PC-3 (cell line): ENCODE measurements around the gene CERS6. TPM values are rescaled to one million over a fixed set of nuclear protein-coding genes. Genes with fewer than 3 reads are reported as not detected.

ENCODE experiments used
- ATAC-seq: fragments of 200-7000 bp; cut with Tn5 transposase; 2 replicates; pipeline ENCODE4 v1.9.1; 2020; ENCODE audit warnings: mild to moderate bottlenecking, moderate library complexity
- BruUV-seq: library from RNA; stranded (reverse); fragments of 400-500 nt; replicated peaks from 2 replicates; lab custom pipeline; 2021; lab: Mats Ljungman, UMichigan
- CTCF ChIA-PET: fragments of 300-600 bp; sonication (Branson Sonifier 250); formaldehyde crosslinking; loops from one replicate; lab custom pipeline; 2022; ENCODE audit warnings: antibody characterized with exemption; lab: Charles Lee
- POLR2A ChIA-PET: fragments of 300-600 bp; sonication (Branson Sonifier 250); formaldehyde crosslinking; loops from one replicate; lab custom pipeline; 2022; ENCODE audit warnings: antibody characterized with exemption; ENCODE audit not compliant: unreplicated experiment; lab: Charles Lee
- DNase-seq: peaks from one replicate; pipeline ENCODE4 v3.0.0-alpha.2; 2015
- H2AFZ ChIP-seq: fragments of 300-600 bp; sonication (generic); 2 replicates; pipeline ENCODE4 v1.6.0; 2016; ENCODE audit warnings: antibody characterized with exemption, low read length
- H3F3A ChIP-seq: fragments of 300-600 bp; sonication (generic); one replicate; pipeline ENCODE4 v1.6.0; 2017; ENCODE audit warnings: antibody characterized with exemption, low read length, control low read depth, mild to moderate bottlenecking; ENCODE audit not compliant: unreplicated experiment
- H3K27ac ChIP-seq: fragments of 300-600 bp; sonication (generic); 2 replicates; pipeline ENCODE4 v1.5.1; 2016; ENCODE audit warnings: mild to moderate bottlenecking, low read length
- H3K27me3 ChIP-seq: fragments of 300-600 bp; sonication (generic); 2 replicates; pipeline ENCODE4 v1.6.1; 2016; ENCODE audit warnings: low read length, mixed read lengths
- H3K36me3 ChIP-seq: fragments of 300-600 bp; sonication (generic); 2 replicates; pipeline ENCODE4 v1.6.1; 2016; ENCODE audit warnings: low read depth, mixed run types, low read length, mixed read lengths
- H3K4me1 ChIP-seq: fragments of 300-600 bp; sonication (generic); 2 replicates; pipeline ENCODE4 v1.5.1; 2016; ENCODE audit warnings: low read length; ENCODE audit not compliant: insufficient read depth
- H3K4me2 ChIP-seq: fragments of 300-600 bp; sonication (generic); 2 replicates; pipeline ENCODE4 v1.6.0; 2016; ENCODE audit warnings: low read length
- H3K4me3 ChIP-seq: fragments of 300-600 bp; sonication (generic); 2 replicates; pipeline ENCODE4 v1.5.1; 2016; ENCODE audit warnings: mild to moderate bottlenecking, low read length, mixed read lengths
- H3K79me2 ChIP-seq: fragments of 300-600 bp; sonication (generic); 2 replicates; pipeline ENCODE4 v1.6.1; 2017; ENCODE audit warnings: low read length, mixed read lengths
- H3K9ac ChIP-seq: fragments of 300-600 bp; sonication (generic); 2 replicates; pipeline ENCODE4 v1.6.0; 2016; ENCODE audit warnings: mild to moderate bottlenecking, low read length
- H3K9me2 ChIP-seq: fragments of 300-600 bp; sonication (generic); replicated peaks from 2 replicates; pipeline ENCODE4 v1.6.1; 2016; ENCODE audit warnings: mixed run types, low read length, mixed read lengths
- H3K9me3 ChIP-seq: fragments of 300-600 bp; sonication (generic); 2 replicates; pipeline ENCODE4 v1.6.1; 2016; ENCODE audit warnings: low read length, mixed read lengths
- H4K20me1 ChIP-seq: fragments of 300-600 bp; sonication (generic); 2 replicates; pipeline ENCODE4 v1.6.1; 2016; ENCODE audit warnings: low read length, mixed read lengths
- CTCF ChIP-seq: fragments of 300-600 bp; sonication (generic); conservative IDR thresholded peaks from 2 replicates; pipeline ENCODE4 v1.5.1; 2017; ENCODE audit warnings: antibody characterized with exemption, low read depth, mild to moderate bottlenecking, low read length
- EZH2 ChIP-seq: fragments of 300-600 bp; sonication (generic); IDR thresholded peaks from one replicate; pipeline ENCODE4 v1.6.1; 2017; ENCODE audit warnings: antibody characterized with exemption, mild to moderate bottlenecking, low read length; ENCODE audit not compliant: unreplicated experiment
- EZH2phosphoT487 ChIP-seq: fragments of 300-600 bp; sonication (generic); IDR thresholded peaks from 2 replicates; pipeline ENCODE4 v1.6.1; 2018; ENCODE audit warnings: mild to moderate bottlenecking, antibody characterized with exemption, low read length, borderline replicate concordance
- intact Hi-C: fragments of 100-400 bp; cut with micrococcal nuclease; formaldehyde crosslinking; loops from 2 replicates; pipeline ENCODE4 v1.9.0; 2023
- total RNA-seq: library from RNA; depleted of rRNA; stranded (reverse); fragments of >200 nt; gene quantifications from 2 replicates; pipeline ENCODE4 v1.2.3, GENCODE V29; 2014

CERS6 gene
- total RNA-seq, 1 experiment from 2014 or later: 24.2 TPM

GRCh38 chr2:168639018-168639417 lies 182.9 kb downstream of the CERS6 start:
- intact Hi-C loops: no loop called here
- Histone ChIP-seq H3K79me2 (no peaks in the 10 kb centered on the region), H4K20me1 (no peaks in the 10 kb centered on the region), H3K4me1 (no peaks in the 10 kb centered on the region), H3K36me3 (no peaks in the 10 kb centered on the region), H3F3A (no peaks in the 10 kb centered on the region), H3K27ac (no peak overlapping the region), H3K4me2 (no peak overlapping the region), H3K9me3 (no peaks in the 10 kb centered on the region), H3K4me3 (no peak overlapping the region), H3K27me3 (no peaks in the 10 kb centered on the region), H3K9me2 (no peaks in the 10 kb centered on the region), H3K9ac (no peak overlapping the region), H2AFZ (no peak overlapping the region)
- CTCF ChIA-PET: no interaction called here
- no TSS peak for BruUV-seq
- DNase-seq: no peak
- ATAC-seq: no peak
- TF ChIP-seq CTCF (no peak), EZH2 (no peak), EZH2phosphoT487 (no peak)
- POLR2A ChIA-PET: no interaction called here

GRCh38 chr2:168639441-168639898 lies 183.4 kb downstream of the CERS6 start:
- CTCF ChIA-PET: no interaction called here
- Histone ChIP-seq H3K4me2 (no peak overlapping the region), H3K27ac (no peak overlapping the region)

GRCh38 chr2:168640039-168640438 lies 184.0 kb downstream of the CERS6 start:
- BruUV-seq: no TSS peak
- DNase-seq: no peak
- no peak overlapping the region for H3K4me2 ChIP-seq
- H3K4me1 ChIP-seq: no peaks in the 10 kb centered on the region
- H3K9ac ChIP-seq: no peak overlapping the region
- ATAC-seq: no peak
- no peaks in the 10 kb centered on the region for H3K9me3 ChIP-seq
- TF ChIP-seq EZH2phosphoT487 (no peak), CTCF (no peak), EZH2 (no peak)
- ChIA-PET CTCF (no interaction called here), POLR2A (no interaction called here)
- H2AFZ ChIP-seq: no peak overlapping the region
- H3K27me3 ChIP-seq: no peaks in the 10 kb centered on the region
- H3F3A ChIP-seq: no peaks in the 10 kb centered on the region
- H3K27ac ChIP-seq: no peak overlapping the region
- no peaks in the 10 kb centered on the region for H3K36me3 ChIP-seq
- H3K79me2 ChIP-seq: no peaks in the 10 kb centered on the region
- H4K20me1 ChIP-seq: no peaks in the 10 kb centered on the region
- no peaks in the 10 kb centered on the region for H3K9me2 ChIP-seq
- intact Hi-C loops: no loop called here
- H3K4me3 ChIP-seq: no peak overlapping the region

More at GRCh38 chr2:168639441-168639898, 183.4 kb downstream of the CERS6 start:
- ATAC-seq (no peak), DNase-seq (no peak)
- Histone ChIP-seq H3K4me3 (no peak overlapping the region), H4K20me1 (no peaks in the 10 kb centered on the region), H3F3A (no peaks in the 10 kb centered on the region), H3K9me3 (no peaks in the 10 kb centered on the region), H3K79me2 (no peaks in the 10 kb centered on the region), H3K36me3 (no peaks in the 10 kb centered on the region), H3K4me1 (no peaks in the 10 kb centered on the region), H3K27me3 (no peaks in the 10 kb centered on the region), H3K9me2 (no peaks in the 10 kb centered on the region), H2AFZ (no peak overlapping the region), H3K9ac (no peak overlapping the region)
- TF ChIP-seq EZH2: no peak
- TF ChIP-seq CTCF: no peak
- no peak for TF ChIP-seq EZH2phosphoT487
- no TSS peak for BruUV-seq
- POLR2A ChIA-PET: no interaction called here
- intact Hi-C loops: no loop called here
